Lower lobe of right lung (tissue), 2 donors: ENCODE results near the gene DMC1. TPM values are rescaled to one million over a fixed set of nuclear protein-coding genes. Genes with fewer than 3 reads are reported as not detected.

Experiments
- ATAC-seq, 2 donors: fragments of 200-7000 bp; cut with Tn5 transposase; one replicate each; pipeline ENCODE4 v1.9.1; 2020 to 2022; ENCODE audit warnings: mild to moderate bottlenecking in 2 of 2, moderate library complexity in 2 of 2
- DNase-seq: peaks from one replicate; pipeline ENCODE4 v3.0.0-alpha.2; 2020
- H3K27ac ChIP-seq: fragments of 200-600 bp; one replicate; pipeline ENCODE4 v1.8.0; 2022
- H3K27me3 ChIP-seq: fragments of 200-600 bp; one replicate; pipeline ENCODE4 v1.8.0; 2022; ENCODE audit warnings: low read depth
- H3K36me3 ChIP-seq: fragments of 200-600 bp; one replicate; pipeline ENCODE4 v1.8.0; 2022; ENCODE audit warnings: mild to moderate bottlenecking
- H3K4me1 ChIP-seq: fragments of 200-600 bp; one replicate; pipeline ENCODE4 v1.8.0; 2022
- H3K4me3 ChIP-seq: fragments of 200-600 bp; one replicate; pipeline ENCODE4 v1.8.0; 2022; ENCODE audit warnings: mild to moderate bottlenecking
- H3K9me3 ChIP-seq: fragments of 200-600 bp; one replicate; pipeline ENCODE4 v1.8.0; 2022
- CTCF ChIP-seq: fragments of 200-600 bp; IDR thresholded peaks from one replicate; pipeline ENCODE4 v1.8.0; 2022; ENCODE audit warnings: antibody characterized with exemption, mild to moderate bottlenecking
- intact Hi-C: fragments of 100-400 bp; cut with DNase I; formaldehyde crosslinking; loops from one replicate; pipeline ENCODE4 v1.11.0; 2022
- total RNA-seq: library from RNA; stranded (reverse); fragmentation: NEBNext Ultra II Directional; extraction: Animal tissue kit (Norgen Biotek cat#: 25700); gene quantifications from one replicate; pipeline ENCODE4 v1.2.1, GENCODE V29; 2021
- donor health status: DM: no; HTN: yes; CAD: no; lungs with severe emphysema.

Gene DMC1
- total RNA-seq, 1 donor from 2014 or later: 0.97 TPM

GRCh38 chr22:38612217-38613006 is 42.4 kb upstream of the DMC1 start:
- DNase-seq: no peak
- Histone ChIP-seq H3K4me3 (no peak overlapping the region), H3K27me3 (no peaks in the 10 kb centered on the region), H3K36me3 (no peaks in the 10 kb centered on the region), H3K4me1 (no peaks in the 10 kb centered on the region), H3K9me3 (no peaks in the 10 kb centered on the region), H3K27ac (no peak overlapping the region)
- TF ChIP-seq CTCF: no peak
- intact Hi-C loops: no loop called here
- no peak for ATAC-seq

GRCh38 chr22:38611559-38611958 is 41.6 kb upstream of the DMC1 start:
- no peak overlapping the region for H3K27ac ChIP-seq
- intact Hi-C loops: no loop called here
- DNase-seq (no peak), ATAC-seq (no peak)
- H3K4me3 ChIP-seq: no peak overlapping the region
- no peaks in the 10 kb centered on the region for H3K4me1 ChIP-seq
- TF ChIP-seq CTCF: no peak
- H3K36me3 ChIP-seq: no peaks in the 10 kb centered on the region
- no peaks in the 10 kb centered on the region for H3K9me3 ChIP-seq
- no peaks in the 10 kb centered on the region for H3K27me3 ChIP-seq

- Histone ChIP-seq H3K9me3 (no peaks in the 10 kb centered on the region), H3K27me3 (no peaks in the 10 kb centered on the region), H3K27ac (no peak overlapping the region), H3K4me3 (no peak overlapping the region), H3K36me3 (no peaks in the 10 kb centered on the region), H3K4me1 (no peaks in the 10 kb centered on the region)
- TF ChIP-seq CTCF: no peak
- DNase-seq (no peak), ATAC-seq (no peak)
- intact Hi-C loops: no loop called here
These were observed 40.3 kb upstream of the DMC1 start for GRCh38 chr22:38610234-38610633.

- Histone ChIP-seq H3K4me3 (no peak overlapping the region), H3K27ac (no peak overlapping the region), H3K36me3 (no peaks in the 10 kb centered on the region), H3K27me3 (no peaks in the 10 kb centered on the region), H3K4me1 (no peaks in the 10 kb centered on the region), H3K9me3 (no peaks in the 10 kb centered on the region)
- no peak for ATAC-seq
- intact Hi-C loops: no loop called here
- DNase-seq: no peak
- no peak for TF ChIP-seq CTCF
These were observed 39.2 kb upstream of the DMC1 start for GRCh38 chr22:38608992-38609750.

- Histone ChIP-seq H3K27me3 (no peaks in the 10 kb centered on the region), H3K4me1 (no peaks in the 10 kb centered on the region), H3K27ac (no peak overlapping the region), H3K4me3 (no peak overlapping the region), H3K36me3 (no peaks in the 10 kb centered on the region), H3K9me3 (no peaks in the 10 kb centered on the region)
- TF ChIP-seq CTCF: no peak
- ATAC-seq: no peak
- DNase-seq: no peak
- intact Hi-C loops: no loop called here
These were observed 37.7 kb upstream of the DMC1 start for GRCh38 chr22:38607680-38608079.
